ENCODE data around the gene SETD1B. TPM values are rescaled to one million over a fixed set of nuclear protein-coding genes. Genes with fewer than 3 reads are reported as not detected.
A peak's percentile ranks its signal among the peaks of the same experiment; 100 is the strongest.

SETD1B gene
- total and polyA plus RNA-seq, 2 donors (not counting 1 experiment from before 2014, with no cell fraction given), result 7.9 to 61.4 TPM

DNA sequence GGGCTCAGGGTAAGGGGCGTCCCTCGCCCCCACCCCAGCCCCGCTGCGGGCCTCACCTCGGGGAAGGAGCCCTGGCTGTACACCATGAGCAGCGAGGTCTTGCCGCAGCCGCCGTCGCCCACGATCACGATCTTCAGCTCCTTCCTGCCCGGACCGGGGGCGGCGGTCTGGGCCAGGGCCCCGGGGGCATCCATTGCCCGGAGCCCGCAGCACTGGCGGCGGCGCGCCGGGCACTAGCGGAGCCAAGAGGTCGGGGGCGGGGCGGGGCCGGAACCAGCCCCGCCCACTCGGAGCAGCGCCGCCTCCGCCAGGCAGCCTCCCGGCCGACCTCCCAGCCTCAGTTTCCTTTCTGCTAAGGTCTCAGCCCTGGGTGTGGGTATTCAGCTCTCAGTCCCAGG lies 10.4 kb upstream of the SETD1B start, which contains the start of gene RHOF:
RHOF (minus strand) TSS at position 249 of the 398 bp plus-strand sequence; CDS start at position 194, 55 bp downstream.
- TF ChIP-seq CTCF (IDR thresholded peaks at IDR 0.05) (no peak), EZH2 (IDR thresholded peaks at IDR 0.05; ENCODE audit: borderline replicate concordance, insufficient read depth, low read depth, low read length, poor library complexity, severe bottlenecking) (no peak)
- Mint-ChIP-seq H3K27ac (peak within 1 kb of the TSS; percentile 98), H3K27me3 (no peaks in the 10 kb centered on the region), H3K4me3 (peak within 1 kb of the TSS; percentile 88), H3K4me1 (peaks cover 65% of the 10 kb centered on the region), H3K9me3 (ENCODE audit: insufficient read depth) (no peaks in the 10 kb centered on the region)
- DNase-seq, result no peak
- Histone ChIP-seq H3K79me2 (ENCODE audit: control insufficient read depth, insufficient read depth, low read length) (peaks cover 66% of the 10 kb centered on the region), H3K9me3 (ENCODE audit: control extremely low read depth in 1 of 3, control insufficient read depth in 2 of 3, insufficient read depth in 1 of 3, low read length in 2 of 3) (no peaks in the 10 kb centered on the region), H3K36me3 (replicated peaks in 1 of 2; ENCODE audit: control extremely low read depth in 1 of 2, control insufficient read depth in 1 of 2, extremely low read depth in 1 of 2, insufficient read depth in 2 of 2, low read length in 1 of 2) (peaks cover 2 to 20% of the 10 kb centered on the region in 2 experiments), H2AFZ (ENCODE audit: insufficient read depth, low read depth, low read length, poor library complexity, severe bottlenecking) (peak within 1 kb of the TSS; percentile 75), H3K9ac (ENCODE audit: low read length) (peak within 1 kb of the TSS; percentile 95), H3K4me2 (replicated peaks; ENCODE audit: low read depth, low read length, poor library complexity, severe bottlenecking) (peak within 1 kb of the TSS; percentile 99), H4K20me1 (ENCODE audit: control insufficient read depth, insufficient read depth, low read length, poor library complexity, severe bottlenecking) (peaks cover 32% of the 10 kb centered on the region), H3K4me3 (ENCODE audit: control extremely low read depth in 1 of 5, extremely low read depth in 1 of 5, insufficient read depth in 1 of 5, low read depth in 2 of 5, low read length in 4 of 5) (peak within 1 kb of the TSS; percentile 54 to 97 (median 92)), H3K4me1 (ENCODE audit: control insufficient read depth in 2 of 2, insufficient read depth in 2 of 2, low read length in 2 of 2) (peaks cover 50 to 72% of the 10 kb centered on the region in 2 donors), H3K27me3 (replicated peaks in 1 of 4; ENCODE audit: control extremely low read depth in 1 of 4, control insufficient read depth in 3 of 4, insufficient read depth in 4 of 4, low read length in 3 of 4) (no peaks in the 10 kb centered on the region), H3K27ac (ENCODE audit: low read length in 2 of 2) (peak within 1 kb of the TSS; percentile 84 to 100)
- WGBS (ENCODE audit: insufficient coverage), result under 1% methylated on average over 36 of the region's 36 CpGs
- intact Hi-C loops (cut with micrococcal nuclease), result loop anchor here (5.0 to 10.0 kb wide), 4 partner anchors 166 to 326 kb away; partner anchors contain the start of genes BCL7A and ORAI1
- peak; percentile 11 for ATAC-seq (ENCODE audit: low read depth)
- ChIA-PET POLR2A (interaction anchor here (0.6 to 8.5 kb wide), 7 partner anchors 12 to 100 kb away, joined by 3 to 267 read pairs (median 5); partner anchors contain the start of genes SETD1B and TMEM120B), CTCF (interaction anchor here (0.7 to 33.5 kb wide), 26 partner anchors 6 to 329 kb away, joined by 3 to 1947 read pairs (median 6); partner anchors contain the start of genes PSMD9, RHOF, SETD1B and TMEM120B)
